OCI-LY1 (cell line): ENCODE measurements around the gene GOLGA6C.

Experiments used
- H2AFZ ChIP-seq: fragments of 200-600 bp; sonication (generic), shearing (Covaris generic); 2 replicates; pipeline ENCODE4 v1.6.0; 2014; ENCODE audit warnings: antibody characterized with exemption, mild to moderate bottlenecking, low read length
- H3F3A ChIP-seq: fragments of 200-600 bp; sonication (generic), shearing (Covaris generic); 2 replicates; pipeline ENCODE4 v1.6.0; 2014; ENCODE audit warnings: mild to moderate bottlenecking, antibody characterized with exemption, low read length, moderate library complexity; ENCODE audit not compliant: insufficient read depth
- H3K27ac ChIP-seq: fragments of 200-600 bp; sonication (generic); 2 replicates; pipeline ENCODE4 v1.5.1; 2014; ENCODE audit warnings: low read length, mixed run types, mild to moderate bottlenecking, low read depth; ENCODE audit not compliant: poor library complexity, severe bottlenecking
- H3K27me3 ChIP-seq: fragments of 200-600 bp; sonication (generic); 2 replicates; pipeline ENCODE4 v1.6.0; 2014; ENCODE audit warnings: antibody characterized with exemption, mild to moderate bottlenecking, low read length, moderate library complexity; ENCODE audit not compliant: insufficient read depth
- H3K36me3 ChIP-seq: fragments of 200-600 bp; sonication (generic); 2 replicates; pipeline ENCODE4 v1.6.1; 2014; ENCODE audit warnings: mild to moderate bottlenecking, antibody characterized with exemption, low read length, moderate library complexity, mixed read lengths; ENCODE audit not compliant: insufficient read depth
- H3K4me1 ChIP-seq: fragments of 200-600 bp; sonication (generic); 2 replicates; pipeline ENCODE4 v1.5.1; 2014; ENCODE audit warnings: mild to moderate bottlenecking, low read length, moderate library complexity; ENCODE audit not compliant: insufficient read depth, severe bottlenecking
- H3K4me2 ChIP-seq: fragments of 200-600 bp; sonication (generic), shearing (Covaris generic); 2 replicates; pipeline ENCODE4 v1.6.1; 2014; ENCODE audit warnings: low read length
- H3K4me3 ChIP-seq: fragments of 200-600 bp; sonication (generic); 2 replicates; pipeline ENCODE4 v1.5.1; 2014; ENCODE audit warnings: low read length, low read depth, mild to moderate bottlenecking, mixed read lengths; ENCODE audit not compliant: poor library complexity, severe bottlenecking
- H3K79me2 ChIP-seq: fragments of 200-600 bp; shearing (Covaris generic); 2 replicates; pipeline ENCODE4 v1.6.1; 2016; ENCODE audit warnings: mixed run types, low read length, mixed read lengths; ENCODE audit not compliant: insufficient read depth
- H3K9ac ChIP-seq: fragments of 200-600 bp; sonication (generic), shearing (Covaris generic); 2 replicates; pipeline ENCODE4 v1.6.1; 2014; ENCODE audit warnings: mild to moderate bottlenecking, low read length, mixed read lengths
- H3K9me2 ChIP-seq: fragments of 200-600 bp; sonication (generic), shearing (Covaris generic); 2 replicates; pipeline ENCODE4 v1.6.1; 2014; ENCODE audit warnings: low read depth, mild to moderate bottlenecking, low read length, mixed read lengths
- H3K9me3 ChIP-seq: fragments of 200-600 bp; shearing (Covaris generic); 2 replicates; pipeline ENCODE4 v1.6.1; 2014; ENCODE audit warnings: low read length, mixed read lengths
- H4K20me1 ChIP-seq: fragments of 200-600 bp; sonication (generic), shearing (Covaris generic); 2 replicates; pipeline ENCODE4 v1.6.0; 2016; ENCODE audit warnings: mild to moderate bottlenecking, low read length; ENCODE audit not compliant: insufficient read depth
- CTCF ChIP-seq: fragments of 200-600 bp; sonication (generic), shearing (Covaris generic); IDR thresholded peaks from 2 replicates; pipeline ENCODE4 v1.5.1; 2017; ENCODE audit warnings: mild to moderate bottlenecking, antibody characterized with exemption, low read length, moderate library complexity, mixed read lengths
- EZH2 ChIP-seq: fragments of 200-600 bp; sonication (generic), shearing (Covaris generic); IDR thresholded peaks from 2 replicates; pipeline ENCODE4 v1.8.0; 2017; ENCODE audit warnings: borderline replicate concordance, mixed run types, mild to moderate bottlenecking, antibody characterized with exemption, low read length, moderate library complexity, mixed read lengths

GOLGA6C gene

GRCh38 chr15:75230016-75230343 lies 28.2 kb upstream of the GOLGA6C start:
- no peaks in the 10 kb centered on the region; the same call in 1 of the 2 replicates for H3K27me3 ChIP-seq
- H4K20me1 ChIP-seq = no peaks in the 10 kb centered on the region
- H3K4me2 ChIP-seq = no peak overlapping the region
- no peaks in the 10 kb centered on the region for H3K9me2 ChIP-seq
- no peak overlapping the region for H3K27ac ChIP-seq
- H3K9ac ChIP-seq = no peak overlapping the region
- TF ChIP-seq EZH2 (no peak), CTCF (no peak)
- H3K79me2 ChIP-seq = no peaks in the 10 kb centered on the region
- no peak overlapping the region for H2AFZ ChIP-seq
- no peaks in the 10 kb centered on the region for H3K9me3 ChIP-seq
- no peaks in the 10 kb centered on the region for H3K4me1 ChIP-seq
- H3F3A ChIP-seq = no peaks in the 10 kb centered on the region
- H3K36me3 ChIP-seq = no peaks in the 10 kb centered on the region
- H3K4me3 ChIP-seq = no peak overlapping the region

DNA sequence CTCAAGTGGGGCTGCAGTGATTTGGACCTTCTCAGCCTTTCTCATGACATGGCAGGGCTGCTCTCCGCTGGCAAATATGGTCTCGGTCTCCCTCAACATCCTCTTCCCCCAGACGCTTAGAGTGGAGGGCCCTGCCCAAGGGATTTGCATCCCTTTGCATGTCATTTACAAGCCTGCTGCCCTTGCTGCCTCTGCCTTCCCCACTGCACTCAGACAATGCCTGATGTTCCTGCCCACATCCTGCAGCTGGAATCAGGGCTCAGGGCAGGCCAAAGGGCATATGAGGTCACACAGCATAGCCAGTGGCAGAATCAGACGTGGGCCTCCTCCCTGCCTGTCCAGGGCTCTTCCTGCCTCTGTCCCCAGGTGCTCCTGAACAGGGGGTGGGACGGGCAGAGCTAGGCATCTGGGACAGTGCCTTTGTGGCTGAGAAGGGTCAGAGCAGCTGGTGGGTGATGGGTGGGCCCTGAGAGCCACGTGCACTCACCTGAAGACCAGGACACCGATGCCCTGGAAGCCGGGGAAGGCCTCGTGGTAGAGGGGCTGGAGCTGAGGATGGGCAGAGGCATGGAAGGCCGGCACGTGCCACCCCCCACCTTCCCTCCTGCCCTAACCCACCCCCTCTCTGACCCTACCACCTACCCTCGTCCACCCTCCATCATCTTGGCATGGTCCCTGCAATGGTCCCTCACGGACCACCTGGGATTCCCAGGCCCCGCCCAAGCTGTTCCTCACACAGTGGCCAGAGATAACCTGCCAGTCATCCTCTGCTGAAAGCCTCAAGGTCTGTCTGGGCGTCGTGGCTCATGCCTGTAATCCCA lies 27.4 kb upstream of the GOLGA6C start:
- Histone ChIP-seq H4K20me1 (no peaks in the 10 kb centered on the region), H2AFZ (no peak overlapping the region), H3K27me3 (no peaks in the 10 kb centered on the region; the same call in 1 of the 2 replicates), H3K4me1 (no peaks in the 10 kb centered on the region), H3K9me3 (no peaks in the 10 kb centered on the region), H3K79me2 (no peaks in the 10 kb centered on the region), H3F3A (no peaks in the 10 kb centered on the region), H3K9me2 (no peaks in the 10 kb centered on the region), H3K4me2 (no peak overlapping the region), H3K27ac (no peak overlapping the region), H3K36me3 (no peaks in the 10 kb centered on the region), H3K9ac (no peak overlapping the region), H3K4me3 (no peak overlapping the region)
- TF ChIP-seq CTCF (no peak), EZH2 (no peak)

GRCh38 chr15:75231836-75232235 lies 26.3 kb upstream of the GOLGA6C start:
- TF ChIP-seq CTCF = no peak
- TF ChIP-seq EZH2 = no peak
- no peak overlapping the region for H3K4me3 ChIP-seq
- no peaks in the 10 kb centered on the region for H3K9me3 ChIP-seq
- no peaks in the 10 kb centered on the region for H3K4me1 ChIP-seq
- no peak overlapping the region for H2AFZ ChIP-seq
- no peak overlapping the region for H3K9ac ChIP-seq
- no peak overlapping the region for H3K4me2 ChIP-seq
- no peaks in the 10 kb centered on the region for H3K79me2 ChIP-seq
- no peaks in the 10 kb centered on the region; the same call in 1 of the 2 replicates for H3K27me3 ChIP-seq
- H3K36me3 ChIP-seq = no peaks in the 10 kb centered on the region
- no peak overlapping the region for H3K27ac ChIP-seq
- no peaks in the 10 kb centered on the region for H3K9me2 ChIP-seq
- H3F3A ChIP-seq = no peaks in the 10 kb centered on the region
- no peaks in the 10 kb centered on the region for H4K20me1 ChIP-seq
